H1 (cell line): ENCODE results near the gene P3H4. TPM values are rescaled to one million over a fixed set of nuclear protein-coding genes. Genes with fewer than 3 reads are reported as not detected.

Experiments used
- CHD1 ChIP-seq: IDR thresholded peaks from 2 replicates; pipeline ENCODE4 v1.6.1; 2012; ENCODE audit warnings: low read depth, low read length, improper control_type of control experiment
- EP300 ChIP-seq, 2 experiments: IDR thresholded peaks; 1 replicate in 1 of 2; 2 replicates in 1 of 2; pipeline ENCODE4 v1.6.1; 2011 to 2012; ENCODE audit warnings: low read depth in 2 of 2, low read length in 2 of 2, mild to moderate bottlenecking in 2 of 2, borderline replicate concordance in 1 of 2, inconsistent platforms in 1 of 2, moderate library complexity in 1 of 2
- HDAC2 ChIP-seq, 2 experiments: fragments of 300-600 bp in 1 of 2; sonication (generic) in 1 of 2; IDR thresholded peaks; 2 replicates each; pipeline ENCODE4 v1.6.1; 2011 to 2012; ENCODE audit warnings: low read depth in 2 of 2, low read length in 2 of 2, mild to moderate bottlenecking in 2 of 2, moderate library complexity in 2 of 2, borderline replicate concordance in 1 of 2, inconsistent platforms in 1 of 2
- NRF1 ChIP-seq: IDR thresholded peaks from 2 replicates; pipeline ENCODE4 v1.6.1; 2011; ENCODE audit warnings: mild to moderate bottlenecking, low read depth, low read length, improper control_type of control experiment
- RAD21 ChIP-seq, 2 experiments: IDR thresholded peaks in 1 of 2; conservative IDR thresholded peaks in 1 of 2; 2 replicates each; pipeline ENCODE4 v1.6.1; 2011; ENCODE audit warnings: low read depth in 2 of 2, low read length in 2 of 2, improper control_type of control experiment in 1 of 2, inconsistent platforms in 1 of 2, mild to moderate bottlenecking in 1 of 2, moderate library complexity in 1 of 2
- TCF12 ChIP-seq: IDR thresholded peaks from 2 replicates; pipeline ENCODE4 v1.6.1; 2011; ENCODE audit warnings: low read depth, mild to moderate bottlenecking, low read length
- polyA plus RNA-seq, 7 experiments: library from polyadenylated mRNA; depleted of rRNA in 3 of 7; stranded (reverse) in 5 of 7; unstranded in 2 of 7; fragments of >200 nt in 5 of 7; fragments of 200-250 nt in 2 of 7; gene quantifications; 1 replicate in 5 of 7; 2 replicates in 1 of 7; 4 replicates in 1 of 7; pipeline versions ENCODE4 v1.2.1 to v1.2.3, GENCODE V29; 2011 to 2013; ENCODE audit warnings: missing spikeins in 2 of 7, mixed read lengths in 2 of 7
- total RNA-seq: library from RNA; stranded (reverse); fragmentation: NEBNext Ultra II Directional; extraction: Animal tissue kit (Norgen Biotek cat#: 25700); gene quantifications from 2 replicates; pipeline ENCODE4 v1.2.1, GENCODE V29; 2021
- TF ChIP-seq, protein P1 (sequence below): fragments of 300-600 bp; sonication (generic); IDR thresholded peaks from 2 replicates; pipeline ENCODE4 v1.7.1; 2012; ENCODE audit warnings: low read length, moderate library complexity, mild to moderate bottlenecking, inconsistent platforms; ENCODE audit not compliant: insufficient replicate concordance

P3H4 gene
- total and polyA plus RNA-seq, 2 of the 8 experiments (the other 6 are each of a cell fraction or from before 2014, with no cell fraction given), result 23.4 to 26.7 TPM

DNA sequence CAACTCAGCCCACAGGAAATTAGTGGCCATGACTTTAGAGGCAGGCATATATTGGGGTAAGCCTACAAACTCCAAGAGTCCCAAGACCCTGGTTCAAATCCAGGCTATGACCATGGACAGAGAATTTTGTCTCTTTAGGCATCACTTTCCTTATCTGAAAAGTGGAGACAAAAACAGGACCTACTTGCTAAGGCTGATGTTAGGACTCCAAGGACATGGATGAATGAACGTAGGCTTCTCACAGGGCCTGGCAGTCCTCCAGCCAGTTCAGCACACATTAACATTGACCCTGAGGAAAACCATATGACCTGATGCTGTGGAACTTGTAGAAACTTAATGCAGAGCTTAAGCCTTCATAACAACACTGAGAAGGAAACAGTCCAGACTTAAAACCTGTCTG is 2.4 kb upstream of the P3H4 start (continued):
- TF ChIP-seq, protein P1, sequence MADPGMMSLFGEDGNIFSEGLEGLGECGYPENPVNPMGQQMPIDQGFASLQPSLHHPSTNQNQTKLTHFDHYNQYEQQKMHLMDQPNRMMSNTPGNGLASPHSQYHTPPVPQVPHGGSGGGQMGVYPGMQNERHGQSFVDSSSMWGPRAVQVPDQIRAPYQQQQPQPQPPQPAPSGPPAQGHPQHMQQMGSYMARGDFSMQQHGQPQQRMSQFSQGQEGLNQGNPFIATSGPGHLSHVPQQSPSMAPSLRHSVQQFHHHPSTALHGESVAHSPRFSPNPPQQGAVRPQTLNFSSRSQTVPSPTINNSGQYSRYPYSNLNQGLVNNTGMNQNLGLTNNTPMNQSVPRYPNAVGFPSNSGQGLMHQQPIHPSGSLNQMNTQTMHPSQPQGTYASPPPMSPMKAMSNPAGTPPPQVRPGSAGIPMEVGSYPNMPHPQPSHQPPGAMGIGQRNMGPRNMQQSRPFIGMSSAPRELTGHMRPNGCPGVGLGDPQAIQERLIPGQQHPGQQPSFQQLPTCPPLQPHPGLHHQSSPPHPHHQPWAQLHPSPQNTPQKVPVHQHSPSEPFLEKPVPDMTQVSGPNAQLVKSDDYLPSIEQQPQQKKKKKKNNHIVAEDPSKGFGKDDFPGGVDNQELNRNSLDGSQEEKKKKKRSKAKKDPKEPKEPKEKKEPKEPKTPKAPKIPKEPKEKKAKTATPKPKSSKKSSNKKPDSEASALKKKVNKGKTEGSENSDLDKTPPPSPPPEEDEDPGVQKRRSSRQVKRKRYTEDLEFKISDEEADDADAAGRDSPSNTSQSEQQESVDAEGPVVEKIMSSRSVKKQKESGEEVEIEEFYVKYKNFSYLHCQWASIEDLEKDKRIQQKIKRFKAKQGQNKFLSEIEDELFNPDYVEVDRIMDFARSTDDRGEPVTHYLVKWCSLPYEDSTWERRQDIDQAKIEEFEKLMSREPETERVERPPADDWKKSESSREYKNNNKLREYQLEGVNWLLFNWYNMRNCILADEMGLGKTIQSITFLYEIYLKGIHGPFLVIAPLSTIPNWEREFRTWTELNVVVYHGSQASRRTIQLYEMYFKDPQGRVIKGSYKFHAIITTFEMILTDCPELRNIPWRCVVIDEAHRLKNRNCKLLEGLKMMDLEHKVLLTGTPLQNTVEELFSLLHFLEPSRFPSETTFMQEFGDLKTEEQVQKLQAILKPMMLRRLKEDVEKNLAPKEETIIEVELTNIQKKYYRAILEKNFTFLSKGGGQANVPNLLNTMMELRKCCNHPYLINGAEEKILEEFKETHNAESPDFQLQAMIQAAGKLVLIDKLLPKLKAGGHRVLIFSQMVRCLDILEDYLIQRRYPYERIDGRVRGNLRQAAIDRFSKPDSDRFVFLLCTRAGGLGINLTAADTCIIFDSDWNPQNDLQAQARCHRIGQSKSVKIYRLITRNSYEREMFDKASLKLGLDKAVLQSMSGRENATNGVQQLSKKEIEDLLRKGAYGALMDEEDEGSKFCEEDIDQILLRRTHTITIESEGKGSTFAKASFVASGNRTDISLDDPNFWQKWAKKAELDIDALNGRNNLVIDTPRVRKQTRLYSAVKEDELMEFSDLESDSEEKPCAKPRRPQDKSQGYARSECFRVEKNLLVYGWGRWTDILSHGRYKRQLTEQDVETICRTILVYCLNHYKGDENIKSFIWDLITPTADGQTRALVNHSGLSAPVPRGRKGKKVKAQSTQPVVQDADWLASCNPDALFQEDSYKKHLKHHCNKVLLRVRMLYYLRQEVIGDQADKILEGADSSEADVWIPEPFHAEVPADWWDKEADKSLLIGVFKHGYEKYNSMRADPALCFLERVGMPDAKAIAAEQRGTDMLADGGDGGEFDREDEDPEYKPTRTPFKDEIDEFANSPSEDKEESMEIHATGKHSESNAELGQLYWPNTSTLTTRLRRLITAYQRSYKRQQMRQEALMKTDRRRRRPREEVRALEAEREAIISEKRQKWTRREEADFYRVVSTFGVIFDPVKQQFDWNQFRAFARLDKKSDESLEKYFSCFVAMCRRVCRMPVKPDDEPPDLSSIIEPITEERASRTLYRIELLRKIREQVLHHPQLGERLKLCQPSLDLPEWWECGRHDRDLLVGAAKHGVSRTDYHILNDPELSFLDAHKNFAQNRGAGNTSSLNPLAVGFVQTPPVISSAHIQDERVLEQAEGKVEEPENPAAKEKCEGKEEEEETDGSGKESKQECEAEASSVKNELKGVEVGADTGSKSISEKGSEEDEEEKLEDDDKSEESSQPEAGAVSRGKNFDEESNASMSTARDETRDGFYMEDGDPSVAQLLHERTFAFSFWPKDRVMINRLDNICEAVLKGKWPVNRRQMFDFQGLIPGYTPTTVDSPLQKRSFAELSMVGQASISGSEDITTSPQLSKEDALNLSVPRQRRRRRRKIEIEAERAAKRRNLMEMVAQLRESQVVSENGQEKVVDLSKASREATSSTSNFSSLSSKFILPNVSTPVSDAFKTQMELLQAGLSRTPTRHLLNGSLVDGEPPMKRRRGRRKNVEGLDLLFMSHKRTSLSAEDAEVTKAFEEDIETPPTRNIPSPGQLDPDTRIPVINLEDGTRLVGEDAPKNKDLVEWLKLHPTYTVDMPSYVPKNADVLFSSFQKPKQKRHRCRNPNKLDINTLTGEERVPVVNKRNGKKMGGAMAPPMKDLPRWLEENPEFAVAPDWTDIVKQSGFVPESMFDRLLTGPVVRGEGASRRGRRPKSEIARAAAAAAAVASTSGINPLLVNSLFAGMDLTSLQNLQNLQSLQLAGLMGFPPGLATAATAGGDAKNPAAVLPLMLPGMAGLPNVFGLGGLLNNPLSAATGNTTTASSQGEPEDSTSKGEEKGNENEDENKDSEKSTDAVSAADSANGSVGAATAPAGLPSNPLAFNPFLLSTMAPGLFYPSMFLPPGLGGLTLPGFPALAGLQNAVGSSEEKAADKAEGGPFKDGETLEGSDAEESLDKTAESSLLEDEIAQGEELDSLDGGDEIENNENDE, result no peak
- TF ChIP-seq RAD21 (IDR thresholded peaks at IDR 0.05 in 1 of 2, conservative IDR thresholded peaks at IDR 0.05 in 1 of 2; ENCODE audit: low read depth in 2 of 2, low read length in 2 of 2), result no peak
- no peak for TF ChIP-seq NRF1
- no peak for TF ChIP-seq CHD1
- TF ChIP-seq EP300 (IDR thresholded peaks at IDR 0.05; ENCODE audit: borderline replicate concordance in 1 of 2, low read depth in 2 of 2, low read length in 2 of 2), result no peak
- no peak for TF ChIP-seq HDAC2 (IDR thresholded peaks at IDR 0.05; ENCODE audit: borderline replicate concordance in 1 of 2, low read depth in 2 of 2, low read length in 2 of 2)
- TF ChIP-seq TCF12, result no peak
